Renal pelvis (tissue), 12 donors: ENCODE results near the gene DHRS7C. TPM values are rescaled to one million over a fixed set of nuclear protein-coding genes. Genes with fewer than 3 reads are reported as not detected.
A peak's percentile ranks its signal among the peaks of the same experiment; 100 is the strongest.

Experiments used
- DNase-seq: peaks from one replicate; pipeline ENCODE4 v3.0.0-alpha.2; 2013
- long read RNA-seq, 16 experiments: transcript quantifications; one replicate each; lab custom pipeline, GENCODE V29; 2026
- polyA plus RNA-seq, 3 donors: library from polyadenylated mRNA; unstranded; fragments of 120-200 nt; gene quantifications; one replicate each; pipeline ENCODE4 v1.2.1, GENCODE V29; 2013; ENCODE audit not compliant: insufficient read length in 3 of 3

The DHRS7C gene, protein sequence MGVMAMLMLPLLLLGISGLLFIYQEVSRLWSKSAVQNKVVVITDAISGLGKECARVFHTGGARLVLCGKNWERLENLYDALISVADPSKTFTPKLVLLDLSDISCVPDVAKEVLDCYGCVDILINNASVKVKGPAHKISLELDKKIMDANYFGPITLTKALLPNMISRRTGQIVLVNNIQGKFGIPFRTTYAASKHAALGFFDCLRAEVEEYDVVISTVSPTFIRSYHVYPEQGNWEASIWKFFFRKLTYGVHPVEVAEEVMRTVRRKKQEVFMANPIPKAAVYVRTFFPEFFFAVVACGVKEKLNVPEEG
- polyA plus RNA-seq, result not detected
- long read RNA-seq, donor 1, result 0 reads
- long read RNA-seq, donor 2, result 0 reads
- long read RNA-seq, donor 3, result 0 reads
- long read RNA-seq, donor 4, result 0 reads
- long read RNA-seq, donor 5, result 0 reads
- long read RNA-seq, donor 6, result 0 reads
- long read RNA-seq, donor 7, result 0 reads
- long read RNA-seq, donor 8, result 0 reads
- long read RNA-seq, donor 9, result 0 reads
- long read RNA-seq, donor 10, result 0 reads
- long read RNA-seq, donor 11, result 0 reads
- long read RNA-seq, donor 12, result 0 reads
- long read RNA-seq, donor 13, result 0 reads
- long read RNA-seq, donor 14, result 0 reads
- long read RNA-seq, donor 15, result 0 reads
- long read RNA-seq, donor 16, result 0 reads

DNA sequence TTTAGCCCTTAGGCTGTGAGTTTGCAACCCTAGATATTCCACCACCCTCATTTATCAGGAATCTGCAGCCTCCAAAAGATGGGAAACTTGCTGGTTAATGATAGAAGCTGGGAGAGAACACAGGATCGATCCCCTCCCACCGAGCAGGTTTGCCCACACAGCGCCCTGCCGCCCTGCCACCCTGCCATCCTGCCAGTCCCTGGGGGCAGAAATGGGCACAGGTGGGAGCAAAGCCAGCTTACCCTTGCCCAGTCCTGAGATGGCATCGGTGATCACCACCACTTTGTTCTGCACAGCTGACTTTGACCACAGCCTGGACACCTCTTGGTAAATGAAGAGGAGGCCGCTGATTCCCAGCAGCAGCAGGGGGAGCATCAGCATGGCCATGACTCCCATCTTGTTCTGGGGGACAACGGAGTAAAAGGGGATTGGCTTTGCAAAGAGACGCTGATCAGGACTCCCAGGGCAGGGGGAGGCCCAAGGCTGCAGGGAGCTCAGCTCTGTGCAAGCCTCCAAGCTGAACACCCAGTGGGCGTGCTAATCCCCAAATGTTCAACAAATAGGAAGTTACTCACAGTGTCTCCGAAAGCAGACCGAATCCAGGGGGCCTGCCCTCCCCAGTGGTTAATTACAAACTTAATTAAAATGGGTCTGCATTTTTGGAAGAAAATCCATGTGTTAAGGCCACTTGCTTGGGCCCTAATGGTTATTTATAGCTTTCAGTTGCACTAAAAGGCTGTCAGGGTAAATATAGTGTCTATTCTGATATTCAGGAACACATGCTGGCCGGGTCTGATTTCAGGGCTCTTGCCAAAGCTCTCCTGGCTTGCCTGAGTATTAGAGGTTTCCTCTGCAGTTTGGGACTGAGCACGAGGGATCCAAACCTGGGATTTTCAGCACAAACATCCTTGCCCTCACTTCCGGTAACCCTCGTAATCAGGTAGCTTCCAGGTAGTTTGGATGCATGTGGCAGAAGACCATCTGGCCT, at the start of gene DHRS7C:
Gene DHRS7C, minus strand, starts transcription at position 704 of the 988 bp plus-strand sequence. Its CDS starts 308 bp downstream, at position 396.
- no peak for DNase-seq

- no peak for DNase-seq
Observed at GRCh38 chr17:9839433-9839832, 48.0 kb upstream of the DHRS7C start.

DNA sequence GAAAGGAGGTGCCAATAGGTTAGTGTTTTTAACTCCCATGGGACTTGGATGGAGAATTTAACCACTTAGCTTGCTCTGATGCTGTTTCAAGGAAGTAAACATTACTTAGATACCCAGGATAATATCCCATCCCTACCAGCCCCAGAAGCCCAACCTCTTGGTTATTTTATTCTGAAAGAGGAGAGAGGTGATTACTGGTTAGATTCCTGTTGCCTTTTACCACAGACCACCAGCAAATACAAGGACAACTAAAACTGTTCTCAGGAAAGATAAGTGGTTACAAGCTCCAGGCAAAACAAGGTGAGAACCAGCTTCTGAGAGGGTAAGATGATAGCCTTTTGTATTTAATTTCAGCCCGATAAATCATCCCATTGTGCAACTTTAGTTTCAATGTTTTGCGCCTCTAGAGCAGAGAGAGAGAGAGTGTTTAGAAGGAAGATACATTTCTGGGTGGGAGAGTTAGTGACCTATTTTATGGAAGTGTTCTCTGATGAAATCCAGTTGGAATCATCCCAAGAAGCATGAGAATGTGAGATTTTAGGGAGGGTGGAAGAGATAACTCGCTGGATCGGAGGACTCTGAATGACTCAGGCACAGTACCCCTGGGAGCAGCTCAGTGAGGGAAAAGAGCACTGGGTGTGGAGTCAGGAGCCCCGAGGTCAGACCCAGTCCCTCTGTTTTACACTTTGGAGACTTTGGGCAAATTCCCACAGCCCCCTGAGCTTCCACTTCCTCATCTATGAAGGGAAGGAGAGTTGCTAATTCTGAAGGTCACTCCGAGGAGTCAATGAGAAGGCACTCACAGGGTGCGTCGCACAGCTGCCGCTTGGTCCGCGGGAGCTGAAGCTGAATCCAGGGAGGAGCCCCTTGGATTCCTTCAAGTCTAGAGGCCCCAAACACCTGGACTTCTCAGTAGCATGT, 46.4 kb upstream of the DHRS7C start:
- peak; percentile 34 for DNase-seq

GRCh38 chr17:9833922-9834321, 42.5 kb upstream of the DHRS7C start:
- no peak for DNase-seq

- no peak for DNase-seq
Observed at GRCh38 chr17:9830711-9831110, 39.3 kb upstream of the DHRS7C start.

GRCh38 chr17:9829343-9829742, 38.0 kb upstream of the DHRS7C start:
- no peak for DNase-seq

DNA sequence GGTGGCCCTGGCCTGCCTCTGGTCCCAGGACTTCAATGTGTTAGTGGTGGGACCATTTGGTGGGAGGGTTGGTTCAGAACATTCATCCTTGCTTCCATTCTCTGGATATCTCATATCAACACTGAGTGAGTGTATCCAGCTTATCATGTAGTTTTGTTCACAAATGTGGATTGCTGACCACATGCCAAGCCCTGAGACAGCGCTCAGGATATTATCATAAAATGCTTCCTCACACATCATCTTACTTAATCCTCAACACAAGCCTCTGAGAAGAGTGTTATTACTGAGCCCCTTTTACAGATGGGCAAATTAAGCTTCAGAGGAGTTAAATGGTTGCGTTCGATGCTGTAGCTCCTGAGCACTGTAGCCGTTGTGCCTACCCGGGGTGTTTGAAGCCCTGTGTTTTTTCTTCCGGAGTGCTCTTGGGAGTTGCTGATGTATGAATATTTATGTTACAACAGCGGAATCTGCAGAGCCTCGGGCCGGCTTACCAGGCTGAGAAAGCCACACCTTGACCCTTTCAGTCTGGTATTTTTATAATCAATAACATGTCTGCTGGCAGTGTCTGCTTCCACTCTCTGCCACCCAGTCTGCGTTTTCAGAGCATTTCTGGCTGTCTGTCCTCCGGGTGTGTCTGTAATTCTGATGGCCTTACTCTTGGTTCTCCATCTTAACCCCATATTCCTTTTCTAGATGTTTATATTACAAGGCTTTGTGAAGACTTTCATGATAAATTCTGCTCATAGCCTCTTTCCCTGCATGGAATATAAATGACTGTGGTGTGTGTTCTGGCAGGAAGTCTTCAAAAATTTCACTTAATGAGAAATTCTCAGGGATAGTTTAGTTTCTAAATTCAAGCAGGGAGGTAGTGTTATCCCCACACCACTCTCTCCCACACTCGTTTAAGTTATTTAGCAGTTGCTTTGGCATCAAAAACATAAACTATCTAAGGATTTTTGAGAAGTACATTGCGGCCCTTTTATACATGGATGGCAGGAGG, 37.2 kb upstream of the DHRS7C start:
- no peak for DNase-seq

- no peak for DNase-seq
Observed at GRCh38 chr17:9825641-9826150, 34.3 kb upstream of the DHRS7C start, which contains the start of gene GLP2R. Gene GLP2R (plus strand): TSS chr17:9825924. CDS start chr17:9826064, 140 bp downstream.

- no peak for DNase-seq
Observed at GRCh38 chr17:9824797-9825338, 33.5 kb upstream of the DHRS7C start.

DNA sequence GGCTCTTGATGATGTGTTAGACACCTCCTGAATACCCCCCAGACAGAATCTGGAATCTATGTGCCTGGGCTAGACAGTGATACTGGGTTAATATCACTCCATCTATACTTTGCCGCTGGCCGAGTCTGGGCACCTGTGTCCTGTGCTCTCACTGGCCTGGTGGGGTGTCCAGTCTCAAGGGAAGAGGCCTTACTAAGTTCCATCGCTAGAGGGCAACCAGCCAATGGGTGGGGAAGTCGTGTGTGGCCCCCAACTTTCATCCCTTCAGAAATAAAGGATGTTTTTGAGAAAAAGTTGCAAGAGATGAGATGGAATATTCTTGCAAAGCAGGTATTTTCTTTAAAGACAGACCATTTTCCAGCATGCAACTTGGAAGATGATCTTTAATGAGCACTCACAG, 32.7 kb upstream of the DHRS7C start:
- no peak for DNase-seq

- DNase-seq, result no peak
Observed at GRCh38 chr17:9821921-9822320, 30.5 kb upstream of the DHRS7C start, which contains the start of gene GSG1L2. Gene GSG1L2 (minus strand): TSS chr17:9822079. CDS start chr17:9822071, 8 bp downstream.

DNA sequence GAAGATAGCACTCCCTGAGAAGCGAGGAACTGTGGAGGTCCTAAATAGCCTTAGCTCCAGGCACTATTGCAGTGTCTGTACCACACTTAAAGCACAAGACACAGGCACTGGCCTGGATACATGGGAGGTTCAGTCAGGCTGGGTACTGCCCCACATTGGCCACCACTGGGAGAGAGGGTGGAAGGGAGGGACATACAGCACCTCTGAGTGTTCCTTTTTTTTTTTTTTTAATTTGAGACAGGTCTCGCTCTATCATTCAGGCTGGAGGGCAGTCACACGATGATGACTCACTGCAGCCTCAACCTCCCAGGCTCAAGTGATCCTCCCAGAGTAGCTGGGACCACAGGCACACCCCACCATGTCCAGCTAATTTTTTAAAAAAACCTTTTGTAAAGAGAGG, 29.1 kb upstream of the DHRS7C start:
- DNase-seq, result no peak

GRCh38 chr17:9818760-9819159, 27.4 kb upstream of the DHRS7C start:
- no peak for DNase-seq

GRCh38 chr17:9817086-9817485, 25.7 kb upstream of the DHRS7C start:
- DNase-seq, result peak; percentile 58

DNA sequence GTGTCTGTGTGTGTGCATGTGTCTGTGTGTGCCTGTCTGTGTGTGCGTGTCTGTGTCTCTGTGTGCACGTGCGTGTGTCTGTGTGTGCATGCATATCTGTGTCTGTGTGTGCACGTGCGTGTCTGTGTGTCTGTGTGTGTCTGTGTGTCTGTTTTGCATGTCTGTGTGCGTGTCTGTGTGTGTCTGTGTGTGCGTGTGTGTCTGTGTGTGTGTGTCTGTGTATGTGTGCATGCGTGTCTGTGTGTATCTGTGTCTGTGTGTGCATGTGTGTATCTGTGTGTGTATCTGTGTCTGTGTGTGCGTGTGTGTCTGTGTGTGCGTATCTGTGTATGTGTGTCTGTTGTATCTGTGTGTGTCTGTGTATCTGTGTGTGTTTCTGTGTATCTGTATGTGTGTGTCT, 25.1 kb upstream of the DHRS7C start:
- no peak for DNase-seq

GRCh38 chr17:9814337-9814945, 23.0 kb upstream of the DHRS7C start:
- no peak for DNase-seq

DNA sequence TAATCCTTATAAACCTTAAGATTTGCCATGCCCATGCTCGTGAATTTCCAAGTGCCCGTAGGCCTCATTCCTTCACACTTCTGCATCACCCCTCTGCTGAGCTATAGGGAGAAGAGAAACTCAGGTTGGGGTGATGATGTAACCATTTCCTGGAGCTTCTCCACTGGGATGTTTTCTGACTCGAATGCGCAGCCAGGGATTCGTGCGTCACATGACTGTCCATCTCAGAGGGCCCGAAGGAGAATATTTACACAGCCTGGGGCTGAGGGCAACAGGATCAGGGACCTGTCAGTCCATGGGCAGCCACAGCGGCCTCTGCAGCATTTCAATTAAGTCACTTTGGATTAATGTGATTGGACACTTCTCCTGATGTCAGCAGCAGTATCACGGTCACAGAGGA, 21.8 kb upstream of the DHRS7C start:
- no peak for DNase-seq

GRCh38 chr17:9811537-9811936, 20.1 kb upstream of the DHRS7C start:
- no peak for DNase-seq

GRCh38 chr17:9811086-9811485, 19.7 kb upstream of the DHRS7C start:
- DNase-seq, result no peak
